ENCODE results near the gene CHAD.

CHAD gene

GRCh38 chr17:50468304-50469207, at the start of gene CHAD:
Gene CHAD, minus strand, starts transcription at chr17:50468880. Its CDS starts 67 bp downstream, at chr17:50468813.
- DNase-seq (ENCODE audit: low read depth in 3 of 3) = no peak

- no peak for DNase-seq (ENCODE audit: low read depth in 3 of 3)
These were observed 49.1 kb upstream of the CHAD start for GRCh38 chr17:50517504-50518383.

- DNase-seq (ENCODE audit: low read depth in 3 of 3) = no peak
These were observed 48.3 kb upstream of the CHAD start for GRCh38 chr17:50517011-50517410.

- DNase-seq (ENCODE audit: low read depth in 3 of 3) = no peak
These were observed 46.4 kb upstream of the CHAD start for GRCh38 chr17:50514936-50515702.

- no peak for DNase-seq (ENCODE audit: low read depth in 3 of 3)
These were observed 45.7 kb upstream of the CHAD start for GRCh38 chr17:50514388-50514787.

GRCh38 chr17:50513495-50513894, 44.8 kb upstream of the CHAD start:
- no peak for DNase-seq (ENCODE audit: low read depth in 3 of 3)

GRCh38 chr17:50511058-50511457, 42.4 kb upstream of the CHAD start:
- peak in 2 of 3 donors; percentile 25 to 50 for DNase-seq (ENCODE audit: low read depth in 3 of 3)

GRCh38 chr17:50508573-50509460, 40.1 kb upstream of the CHAD start:
- DNase-seq (ENCODE audit: low read depth in 3 of 3) = no peak

- DNase-seq (ENCODE audit: low read depth in 3 of 3) = peak; percentile 57 to 71 (median 63)
These were observed 39.3 kb upstream of the CHAD start, which contains the start of gene MYCBPAP for GRCh38 chr17:50507871-50508572. Gene MYCBPAP, plus strand, starts transcription at chr17:50508439. Its CDS starts 236 bp downstream, at chr17:50508675.

- no peak for DNase-seq (ENCODE audit: low read depth in 3 of 3)
These were observed 37.6 kb upstream of the CHAD start for GRCh38 chr17:50506298-50506697.

- no peak for DNase-seq (ENCODE audit: low read depth in 3 of 3)
These were observed 37.0 kb upstream of the CHAD start for GRCh38 chr17:50505591-50506130.

GRCh38 chr17:50502301-50502990, 33.8 kb upstream of the CHAD start:
- no peak for DNase-seq (ENCODE audit: low read depth in 3 of 3)

- DNase-seq (ENCODE audit: low read depth in 3 of 3) = no peak
These were observed 32.4 kb upstream of the CHAD start for GRCh38 chr17:50501054-50501453.

- DNase-seq (ENCODE audit: low read depth in 3 of 3) = no peak
These were observed 31.0 kb upstream of the CHAD start for GRCh38 chr17:50499721-50500120.

GRCh38 chr17:50499270-50499669, 30.6 kb upstream of the CHAD start:
- no peak for DNase-seq (ENCODE audit: low read depth in 3 of 3)

- no peak for DNase-seq (ENCODE audit: low read depth in 3 of 3)
These were observed 29.6 kb upstream of the CHAD start for GRCh38 chr17:50498021-50498874.

- DNase-seq (ENCODE audit: low read depth in 3 of 3) = no peak
These were observed 27.2 kb upstream of the CHAD start for GRCh38 chr17:50495918-50496317.

- no peak for DNase-seq (ENCODE audit: low read depth in 3 of 3)
These were observed 26.6 kb upstream of the CHAD start for GRCh38 chr17:50495217-50495823.

Data from stimulated activated CD4-positive, alpha-beta T cell treated with anti-CD3 and anti-CD28 coated beads, TNF-alpha, amount 100 ng/mL, for 48 hours (primary cell).